HL-60/S4 (cell line): ENCODE results near the gene SPTA1.

ENCODE experiments used
- in situ Hi-C: fragments of 300-500 bp; cut with MboI; formaldehyde crosslinking; loops from 2 replicates; pipeline ENCODE4 v1.14.3; 2022; ENCODE audit warnings: low sequenced_read_pairs

The SPTA1 gene

GRCh38 chr1:158577561-158577960 lies 109.0 kb downstream of the SPTA1 start:
- in situ Hi-C loops = no loop called here

- in situ Hi-C loops = no loop called here
Measured at GRCh38 chr1:158572226-158572625, 114.3 kb downstream of the SPTA1 start.

GRCh38 chr1:158570480-158570879 lies 116.0 kb downstream of the SPTA1 start, which contains the start of gene OR6P1:
Gene OR6P1, minus strand, starts transcription at chr1:158570580. Its CDS starts 6,976 bp downstream, at chr1:158563604.
- in situ Hi-C loops = no loop called here

GRCh38 chr1:158564608-158565007 lies 121.9 kb downstream of the SPTA1 start:
- in situ Hi-C loops = no loop called here

- in situ Hi-C loops = no loop called here
Measured at GRCh38 chr1:158563853-158564252, 122.7 kb downstream of the SPTA1 start.
